ENCODE results near the gene NELL1. TPM values are rescaled to one million over a fixed set of nuclear protein-coding genes. Genes with fewer than 3 reads are reported as not detected.

NELL1 gene
- total RNA-seq, 1 experiment from 2014 or later = not detected

DNA sequence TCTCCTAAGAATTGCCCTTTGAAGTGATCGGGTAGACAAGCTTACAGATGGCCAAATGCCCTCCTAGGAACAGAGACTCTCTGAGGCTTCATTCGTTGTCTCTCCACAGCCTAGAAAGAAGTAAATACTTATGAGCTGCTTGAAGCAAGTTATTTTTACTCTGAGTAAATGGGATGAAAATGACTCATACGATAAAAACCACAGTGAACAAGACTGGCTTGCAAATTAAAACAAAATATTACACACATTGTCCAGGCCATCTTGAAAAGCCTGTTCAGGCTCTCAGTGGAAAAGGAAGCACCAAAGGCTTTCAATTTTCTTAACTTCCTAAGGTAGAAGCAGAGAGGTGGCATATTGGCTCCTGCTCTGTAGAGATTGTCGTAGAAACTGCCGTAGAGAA lies 294.2 kb downstream of the NELL1 start:
- TF ChIP-seq, protein P1, sequence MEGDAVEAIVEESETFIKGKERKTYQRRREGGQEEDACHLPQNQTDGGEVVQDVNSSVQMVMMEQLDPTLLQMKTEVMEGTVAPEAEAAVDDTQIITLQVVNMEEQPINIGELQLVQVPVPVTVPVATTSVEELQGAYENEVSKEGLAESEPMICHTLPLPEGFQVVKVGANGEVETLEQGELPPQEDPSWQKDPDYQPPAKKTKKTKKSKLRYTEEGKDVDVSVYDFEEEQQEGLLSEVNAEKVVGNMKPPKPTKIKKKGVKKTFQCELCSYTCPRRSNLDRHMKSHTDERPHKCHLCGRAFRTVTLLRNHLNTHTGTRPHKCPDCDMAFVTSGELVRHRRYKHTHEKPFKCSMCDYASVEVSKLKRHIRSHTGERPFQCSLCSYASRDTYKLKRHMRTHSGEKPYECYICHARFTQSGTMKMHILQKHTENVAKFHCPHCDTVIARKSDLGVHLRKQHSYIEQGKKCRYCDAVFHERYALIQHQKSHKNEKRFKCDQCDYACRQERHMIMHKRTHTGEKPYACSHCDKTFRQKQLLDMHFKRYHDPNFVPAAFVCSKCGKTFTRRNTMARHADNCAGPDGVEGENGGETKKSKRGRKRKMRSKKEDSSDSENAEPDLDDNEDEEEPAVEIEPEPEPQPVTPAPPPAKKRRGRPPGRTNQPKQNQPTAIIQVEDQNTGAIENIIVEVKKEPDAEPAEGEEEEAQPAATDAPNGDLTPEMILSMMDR (IDR thresholded peaks at IDR 0.05; ENCODE audit: insufficient read depth in 1 of 2, low read depth in 1 of 2, low read length in 1 of 2, severe bottlenecking in 1 of 2, unreplicated experiment in 1 of 2) = no peak
- H3K27me3 ChIP-seq (replicated peaks; ENCODE audit: control insufficient read depth, insufficient read depth, low read length) = no peaks in the 10 kb centered on the region
- BruUV-seq (replicated peaks) = no TSS peak
- Mint-ChIP-seq H3K4me3 (ENCODE audit: unreplicated experiment) (no peak overlapping the region), H3K9me3 (ENCODE audit: unreplicated experiment) (no peaks in the 10 kb centered on the region), H3K27ac (ENCODE audit: unreplicated experiment) (no peak overlapping the region), H3K36me3 (ENCODE audit: insufficient read depth, unreplicated experiment) (no peaks in the 10 kb centered on the region), H3K27me3 (ENCODE audit: insufficient read depth, unreplicated experiment) (peaks cover 12% of the 10 kb centered on the region), H3K4me1 (ENCODE audit: low read depth, unreplicated experiment) (no peaks in the 10 kb centered on the region)
- intact Hi-C loops (cut with micrococcal nuclease; ENCODE audit: unreplicated experiment) = loop anchor here (10.0 kb wide), 1 partner anchor 551 kb away; no protein-coding TSS in a partner anchor
- H3K36me3 ChIP-seq (ENCODE audit: control insufficient read depth, insufficient read depth, low read length) = no peaks in the 10 kb centered on the region
- no peak overlapping the region for H3K4me3 ChIP-seq (ENCODE audit: low read depth, low read length)
- POLR2A ChIA-PET = no interaction called here
- no peaks in the 10 kb centered on the region for H3K9me3 ChIP-seq
- DNase-seq = no peak
- H3K4me1 ChIP-seq = no peaks in the 10 kb centered on the region
- CTCF ChIA-PET = no interaction called here

DNA sequence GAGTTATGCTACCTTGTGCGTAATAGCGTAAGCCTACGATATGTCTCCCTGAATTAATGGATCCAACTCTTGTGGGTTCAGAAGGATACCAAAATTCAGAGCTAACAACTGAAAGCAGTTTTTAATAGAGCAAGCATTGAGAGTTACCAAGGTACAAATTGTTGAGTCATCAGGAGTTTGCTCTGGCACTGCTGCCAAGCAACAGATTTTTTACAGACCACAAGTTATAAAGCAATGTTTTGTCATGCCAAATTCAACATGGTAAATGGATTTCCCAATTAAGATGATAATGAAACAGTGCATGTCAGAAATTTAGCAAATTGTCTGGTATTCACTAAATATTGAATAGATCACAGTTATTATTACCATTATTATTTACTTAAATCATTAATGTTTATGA lies 295.6 kb downstream of the NELL1 start:
- TF ChIP-seq, protein P1 (IDR thresholded peaks at IDR 0.05; ENCODE audit: insufficient read depth in 1 of 2, low read depth in 1 of 2, low read length in 1 of 2, severe bottlenecking in 1 of 2, unreplicated experiment in 1 of 2) = no peak
- no peaks in the 10 kb centered on the region for H3K36me3 Mint-ChIP-seq (ENCODE audit: insufficient read depth, unreplicated experiment)
- H3K9me3 Mint-ChIP-seq (ENCODE audit: unreplicated experiment) = no peaks in the 10 kb centered on the region
- no peaks in the 10 kb centered on the region for H3K9me3 ChIP-seq
- no peak overlapping the region for H3K4me3 ChIP-seq (ENCODE audit: low read depth, low read length)
- ChIA-PET POLR2A (no interaction called here), CTCF (no interaction called here)
- H3K27ac Mint-ChIP-seq (ENCODE audit: unreplicated experiment) = no peak overlapping the region
- no TSS peak for BruUV-seq (replicated peaks)
- H3K4me1 Mint-ChIP-seq (ENCODE audit: low read depth, unreplicated experiment) = no peaks in the 10 kb centered on the region
- intact Hi-C loops (cut with micrococcal nuclease; ENCODE audit: unreplicated experiment) = loop anchor here (10.0 kb wide), 1 partner anchor 550 kb away; no protein-coding TSS in a partner anchor
- DNase-seq = no peak
- no peak overlapping the region for H3K4me3 Mint-ChIP-seq (ENCODE audit: unreplicated experiment)
- H3K27me3 ChIP-seq (replicated peaks; ENCODE audit: control insufficient read depth, insufficient read depth, low read length) = no peaks in the 10 kb centered on the region
- H3K36me3 ChIP-seq (ENCODE audit: control insufficient read depth, insufficient read depth, low read length) = no peaks in the 10 kb centered on the region
- no peaks in the 10 kb centered on the region for H3K4me1 ChIP-seq
- peaks cover 12% of the 10 kb centered on the region for H3K27me3 Mint-ChIP-seq (ENCODE audit: insufficient read depth, unreplicated experiment)

DNA sequence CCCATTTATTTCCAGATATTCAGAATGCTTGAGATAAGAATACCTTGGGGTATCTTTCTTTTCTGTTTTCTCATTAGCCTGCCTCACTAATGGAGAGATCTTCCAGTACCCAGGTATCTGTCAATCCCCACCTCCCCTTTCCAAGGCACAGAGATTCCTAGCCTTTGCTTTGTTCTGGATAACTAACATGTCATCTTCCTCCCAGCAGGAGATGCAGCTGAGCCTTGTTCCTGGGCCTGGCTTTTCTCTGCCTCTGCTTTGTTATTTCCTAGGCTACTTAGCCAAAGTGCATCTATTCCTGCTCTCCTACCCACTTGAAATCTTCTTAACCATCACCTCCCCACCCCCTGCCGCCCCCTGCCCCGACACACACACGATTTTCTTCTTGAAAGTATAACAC lies 297.1 kb downstream of the NELL1 start:
- H3K27me3 Mint-ChIP-seq (ENCODE audit: insufficient read depth, unreplicated experiment) = peaks cover 15% of the 10 kb centered on the region
- intact Hi-C loops (cut with micrococcal nuclease; ENCODE audit: unreplicated experiment) = loop anchor here (10.0 kb wide), 1 partner anchor 548 kb away; no protein-coding TSS in a partner anchor
- no peaks in the 10 kb centered on the region for H3K9me3 ChIP-seq
- no TSS peak for BruUV-seq (replicated peaks)
- H3K4me1 ChIP-seq = no peaks in the 10 kb centered on the region
- TF ChIP-seq, protein P1 (IDR thresholded peaks at IDR 0.05; ENCODE audit: insufficient read depth in 1 of 2, low read depth in 1 of 2, low read length in 1 of 2, severe bottlenecking in 1 of 2, unreplicated experiment in 1 of 2) = no peak
- no peak overlapping the region for H3K4me3 ChIP-seq (ENCODE audit: low read depth, low read length)
- CTCF ChIA-PET = no interaction called here
- H3K36me3 Mint-ChIP-seq (ENCODE audit: insufficient read depth, unreplicated experiment) = no peaks in the 10 kb centered on the region
- POLR2A ChIA-PET = no interaction called here
- no peaks in the 10 kb centered on the region for H3K9me3 Mint-ChIP-seq (ENCODE audit: unreplicated experiment)
- H3K27me3 ChIP-seq (replicated peaks; ENCODE audit: control insufficient read depth, insufficient read depth, low read length) = no peaks in the 10 kb centered on the region
- no peaks in the 10 kb centered on the region for H3K4me1 Mint-ChIP-seq (ENCODE audit: low read depth, unreplicated experiment)
- DNase-seq = no peak
- no peak overlapping the region for H3K4me3 Mint-ChIP-seq (ENCODE audit: unreplicated experiment)
- no peaks in the 10 kb centered on the region for H3K36me3 ChIP-seq (ENCODE audit: control insufficient read depth, insufficient read depth, low read length)
- H3K27ac Mint-ChIP-seq (ENCODE audit: unreplicated experiment) = no peak overlapping the region

All from Caco-2 (cell line).